Gastroesophageal sphincter (tissue), 4 donors: Measurements from ENCODE around the gene PAPPA2. TPM values are rescaled to one million over a fixed set of nuclear protein-coding genes. Genes with fewer than 3 reads are reported as not detected.

ENCODE experiments used
- ATAC-seq: fragments of 150-250 bp; one replicate; pipeline ENCODE4 v1.9.1; 2016; ENCODE audit warnings: mild to moderate bottlenecking, moderate library complexity
- H3K27ac ChIP-seq, 4 donors: fragments of 200-600 bp; sonication (generic) in 3 of 4; 1 replicate in 3 of 4; 2 replicates in 1 of 4; pipeline ENCODE4 v1.5.1; 2016 to 2019
- H3K27me3 ChIP-seq: fragments of 200-600 bp; sonication (generic); one replicate; pipeline ENCODE4 v1.5.1; 2019
- H3K36me3 ChIP-seq, 2 donors: fragments of 200-600 bp; sonication (generic); one replicate each; pipeline ENCODE4 v1.5.1; 2019; ENCODE audit warnings: control low read depth in 1 of 2
- H3K4me1 ChIP-seq, 3 donors: fragments of 200-600 bp; sonication (generic); 1 replicate in 2 of 3; 2 replicates in 1 of 3; pipeline ENCODE4 v1.5.1; 2016 to 2019; ENCODE audit warnings: control low read depth in 2 of 3
- H3K4me3 ChIP-seq, 2 donors: fragments of 200-600 bp; sonication (generic); one replicate each; pipeline ENCODE4 v1.5.1; 2019; ENCODE audit warnings: mild to moderate bottlenecking in 1 of 2, moderate library complexity in 1 of 2
- H3K9me3 ChIP-seq, 3 donors: fragments of 200-600 bp; sonication (generic); one replicate each; pipeline ENCODE4 v1.5.1; 2017 to 2019; ENCODE audit warnings: control low read depth in 2 of 3
- EP300 ChIP-seq: sonication (generic); formaldehyde crosslinking; IDR thresholded peaks from one replicate; pipeline ENCODE4 v1.6.1; 2017; ENCODE audit warnings: antibody characterized with exemption, mild to moderate bottlenecking
- POLR2A ChIP-seq, 2 donors: fragments of 450-650 bp; IDR thresholded peaks; one replicate each; pipeline ENCODE4 v1.6.1; 2017; ENCODE audit warnings: antibody characterized with exemption in 2 of 2, mild to moderate bottlenecking in 2 of 2, moderate library complexity in 1 of 2
- POLR2AphosphoS5 ChIP-seq: sonication (generic); formaldehyde crosslinking; IDR thresholded peaks from one replicate; pipeline ENCODE4 v1.6.1; 2017; ENCODE audit warnings: antibody characterized with exemption
- WGBS, 2 donors: methylation state at CpG; one replicate each; pipeline ENCODE4 v1.1.5; 2018; ENCODE audit warnings: low coverage in 1 of 2; 5-methylcytosine and 5-hydroxymethylcytosine counted together
- total RNA-seq, 4 donors: library from RNA; depleted of rRNA; stranded (reverse); fragments of >200 nt; gene quantifications; one replicate each; pipeline ENCODE4 v1.1.0, GENCODE V29; 2016
- TF ChIP-seq, protein P1 (sequence below), 4 experiments: fragments of 200-600 bp in 2 of 4; fragments of 450-650 bp in 2 of 4; sonication (generic) in 1 of 4; IDR thresholded peaks; one replicate each; pipeline ENCODE4 v1.5.1; 2017 to 2019; ENCODE audit warnings: antibody characterized with exemption in 4 of 4, mild to moderate bottlenecking in 2 of 4, moderate library complexity in 2 of 4

The PAPPA2 gene
- total RNA-seq, 4 donors from 2014 or later = 0.10 to 0.54 (median 0.14) TPM

DNA sequence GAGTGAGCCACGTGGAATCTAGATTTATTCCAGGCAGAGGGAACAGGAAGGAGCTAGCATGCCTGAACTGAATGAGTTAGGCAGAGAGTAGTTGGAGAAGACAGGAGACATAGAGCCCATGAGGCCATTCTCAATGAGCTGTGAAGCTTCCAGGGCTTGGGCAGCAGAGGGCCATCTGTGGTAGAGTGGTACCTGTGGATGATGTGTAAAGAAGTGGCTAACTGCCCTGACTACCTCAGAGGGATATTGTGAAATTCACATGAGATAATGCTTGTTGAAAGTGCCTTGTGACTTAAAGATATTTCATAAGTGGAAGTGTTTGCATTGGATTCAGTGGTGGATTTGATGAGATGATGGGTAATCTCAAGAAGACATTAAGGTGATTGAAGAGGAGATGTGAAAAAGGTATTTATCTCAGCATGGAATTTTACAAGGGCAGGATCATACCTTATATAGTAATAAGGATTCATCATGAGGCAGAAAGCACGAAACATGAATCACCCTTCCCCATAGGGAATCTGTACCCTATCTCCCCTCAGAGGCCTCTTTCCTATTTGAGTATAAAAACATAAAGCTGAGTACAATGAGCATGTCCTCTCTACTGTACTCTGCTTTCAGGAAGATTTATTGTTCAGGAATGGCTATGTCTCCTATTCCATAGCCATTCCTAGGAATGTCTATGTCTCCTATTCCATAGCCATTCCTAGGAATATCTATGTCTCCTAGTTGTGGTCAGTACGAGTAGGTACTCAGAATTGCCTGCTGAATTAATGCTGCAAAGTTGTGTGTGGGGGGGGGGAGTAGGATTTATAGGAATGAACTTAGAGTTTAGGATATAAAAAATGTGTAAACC lies 146.8 kb downstream of the PAPPA2 start:
- H3K27ac ChIP-seq = no peak overlapping the region
- no peaks in the 10 kb centered on the region for H3K9me3 ChIP-seq
- H3K4me1 ChIP-seq = no peaks in the 10 kb centered on the region
- H3K27me3 ChIP-seq = no peaks in the 10 kb centered on the region
- H3K36me3 ChIP-seq = no peaks in the 10 kb centered on the region
- WGBS, 2 donors = 21 to 77% methylated on average over 2 to 3 of the region's 3 CpGs
- ATAC-seq = no peak
- no peak overlapping the region for H3K4me3 ChIP-seq
- TF ChIP-seq EP300 (no peak), POLR2AphosphoS5 (no peak)

DNA sequence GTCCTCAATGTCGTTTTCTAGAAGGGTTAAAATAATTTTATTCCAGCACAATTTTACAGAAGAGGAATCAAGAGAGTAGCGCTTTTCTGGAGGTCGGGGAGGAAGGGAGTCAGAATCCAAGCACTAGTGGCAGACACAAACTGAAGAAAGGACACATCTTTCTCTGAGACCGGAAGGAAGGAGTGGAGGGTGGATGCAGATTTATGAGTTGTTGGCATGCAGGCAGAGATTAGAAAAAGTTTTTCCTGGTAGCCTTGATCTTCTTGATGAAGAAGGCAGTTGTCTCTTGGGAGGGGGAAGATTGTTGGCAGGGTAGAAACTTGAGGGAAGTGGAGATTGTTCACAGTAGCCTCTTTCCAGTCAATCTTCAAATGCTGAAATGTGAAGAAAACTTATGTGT lies 149.8 kb downstream of the PAPPA2 start:
- WGBS, 2 donors = 69 to 73% methylated on average over 4 of the region's 4 CpGs
- ATAC-seq = no peak

DNA sequence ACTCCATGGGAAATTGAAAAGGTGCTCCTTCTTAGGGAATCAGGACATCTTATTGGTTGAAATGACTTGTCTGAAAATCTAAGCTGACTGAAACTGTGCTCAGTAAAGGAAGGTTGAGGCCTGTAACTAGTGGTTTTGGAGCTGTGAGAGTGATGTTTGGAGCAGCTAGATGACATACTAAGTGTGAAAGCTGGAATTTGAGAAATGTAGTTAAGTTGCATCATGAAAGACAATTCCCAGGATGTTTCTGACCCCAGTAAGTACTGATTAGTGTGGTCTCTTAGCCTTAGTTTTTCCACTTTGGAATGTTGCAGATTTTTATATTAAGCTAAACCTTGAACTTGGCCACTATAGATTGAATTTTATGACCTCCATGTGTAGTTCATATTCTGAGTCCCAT lies 154.9 kb downstream of the PAPPA2 start:
- no peak for TF ChIP-seq POLR2AphosphoS5
- no peak for TF ChIP-seq EP300
- TF ChIP-seq, protein P1, sequence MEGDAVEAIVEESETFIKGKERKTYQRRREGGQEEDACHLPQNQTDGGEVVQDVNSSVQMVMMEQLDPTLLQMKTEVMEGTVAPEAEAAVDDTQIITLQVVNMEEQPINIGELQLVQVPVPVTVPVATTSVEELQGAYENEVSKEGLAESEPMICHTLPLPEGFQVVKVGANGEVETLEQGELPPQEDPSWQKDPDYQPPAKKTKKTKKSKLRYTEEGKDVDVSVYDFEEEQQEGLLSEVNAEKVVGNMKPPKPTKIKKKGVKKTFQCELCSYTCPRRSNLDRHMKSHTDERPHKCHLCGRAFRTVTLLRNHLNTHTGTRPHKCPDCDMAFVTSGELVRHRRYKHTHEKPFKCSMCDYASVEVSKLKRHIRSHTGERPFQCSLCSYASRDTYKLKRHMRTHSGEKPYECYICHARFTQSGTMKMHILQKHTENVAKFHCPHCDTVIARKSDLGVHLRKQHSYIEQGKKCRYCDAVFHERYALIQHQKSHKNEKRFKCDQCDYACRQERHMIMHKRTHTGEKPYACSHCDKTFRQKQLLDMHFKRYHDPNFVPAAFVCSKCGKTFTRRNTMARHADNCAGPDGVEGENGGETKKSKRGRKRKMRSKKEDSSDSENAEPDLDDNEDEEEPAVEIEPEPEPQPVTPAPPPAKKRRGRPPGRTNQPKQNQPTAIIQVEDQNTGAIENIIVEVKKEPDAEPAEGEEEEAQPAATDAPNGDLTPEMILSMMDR (IDR thresholded peaks at IDR 0.05) = no peak
- no peak for TF ChIP-seq POLR2A (IDR thresholded peaks at IDR 0.05)
- H3K36me3 ChIP-seq = no peaks in the 10 kb centered on the region
- no peak for ATAC-seq
- H3K27ac ChIP-seq = no peak overlapping the region
- no peaks in the 10 kb centered on the region for H3K27me3 ChIP-seq
- H3K9me3 ChIP-seq = no peaks in the 10 kb centered on the region
- no peaks in the 10 kb centered on the region for H3K4me1 ChIP-seq
- H3K4me3 ChIP-seq = no peak overlapping the region

More for the DNA sequence above, 149.8 kb downstream of the PAPPA2 start:
- no peaks in the 10 kb centered on the region for H3K9me3 ChIP-seq
- H3K27me3 ChIP-seq = no peaks in the 10 kb centered on the region
- H3K4me1 ChIP-seq = no peaks in the 10 kb centered on the region
- H3K36me3 ChIP-seq = no peaks in the 10 kb centered on the region
- no peak overlapping the region for H3K27ac ChIP-seq
- no peak overlapping the region for H3K4me3 ChIP-seq
- no peak for TF ChIP-seq POLR2AphosphoS5
- TF ChIP-seq POLR2A (IDR thresholded peaks at IDR 0.05) = no peak

DNA sequence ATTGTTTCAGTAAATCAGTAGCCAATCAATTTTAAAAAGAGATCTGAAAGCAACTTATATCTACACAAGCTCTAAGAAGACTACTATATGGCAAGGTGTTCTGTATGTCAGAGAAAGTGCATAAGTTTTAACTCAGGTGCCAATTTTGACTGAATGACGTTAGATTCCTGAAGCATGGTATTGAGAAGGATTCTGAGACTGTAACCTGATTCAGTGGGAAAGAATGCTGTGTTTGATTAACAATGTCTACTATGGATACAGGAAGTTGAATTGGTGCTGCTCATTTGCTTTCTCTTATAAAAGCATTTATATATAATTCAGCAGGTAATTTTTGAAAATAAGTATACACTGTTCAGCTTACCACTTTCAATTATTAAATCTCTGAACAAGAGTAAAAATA lies 156.3 kb downstream of the PAPPA2 start:
- TF ChIP-seq POLR2A (IDR thresholded peaks at IDR 0.05) (no peak), POLR2AphosphoS5 (no peak), EP300 (no peak)
- TF ChIP-seq, protein P1 (IDR thresholded peaks at IDR 0.05) = no peak
- no peak overlapping the region for H3K27ac ChIP-seq
- H3K27me3 ChIP-seq = no peaks in the 10 kb centered on the region
- no peaks in the 10 kb centered on the region for H3K9me3 ChIP-seq
- no peak for ATAC-seq
- H3K4me3 ChIP-seq = no peak overlapping the region
- WGBS, 2 donors = 80 to 91% methylated on average over 1 of the region's 1 CpG
- no peaks in the 10 kb centered on the region for H3K4me1 ChIP-seq
- H3K36me3 ChIP-seq = no peaks in the 10 kb centered on the region

DNA sequence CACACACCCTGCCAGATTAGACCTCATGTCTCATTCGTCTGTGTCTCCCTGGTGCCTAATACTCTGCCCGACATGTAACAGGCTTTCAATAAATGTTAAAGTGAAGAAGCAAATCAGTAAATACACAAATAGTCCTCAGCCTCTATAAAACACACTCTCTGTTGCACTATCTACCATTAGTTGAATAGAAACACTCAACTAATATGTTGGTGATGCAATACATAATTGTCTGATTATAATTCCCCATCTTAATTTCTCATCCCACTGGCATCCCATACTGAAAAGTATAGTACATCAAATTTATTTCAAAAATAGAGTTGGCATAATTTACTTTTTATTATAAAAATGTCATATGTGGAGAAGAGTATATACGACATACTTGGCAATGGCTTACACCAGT lies 162.4 kb downstream of the PAPPA2 start:
- no peak for ATAC-seq
- H3K27ac ChIP-seq = no peak overlapping the region
- H3K4me3 ChIP-seq = no peak overlapping the region
- H3K9me3 ChIP-seq = no peaks in the 10 kb centered on the region
- 76 to 77% methylated on average over 3 of the region's 3 CpGs for WGBS, 2 donors
- H3K4me1 ChIP-seq = no peaks in the 10 kb centered on the region
- no peaks in the 10 kb centered on the region for H3K27me3 ChIP-seq
- no peak for TF ChIP-seq POLR2A (IDR thresholded peaks at IDR 0.05)
- TF ChIP-seq, protein P1 (IDR thresholded peaks at IDR 0.05) = no peak
- H3K36me3 ChIP-seq = no peaks in the 10 kb centered on the region

DNA sequence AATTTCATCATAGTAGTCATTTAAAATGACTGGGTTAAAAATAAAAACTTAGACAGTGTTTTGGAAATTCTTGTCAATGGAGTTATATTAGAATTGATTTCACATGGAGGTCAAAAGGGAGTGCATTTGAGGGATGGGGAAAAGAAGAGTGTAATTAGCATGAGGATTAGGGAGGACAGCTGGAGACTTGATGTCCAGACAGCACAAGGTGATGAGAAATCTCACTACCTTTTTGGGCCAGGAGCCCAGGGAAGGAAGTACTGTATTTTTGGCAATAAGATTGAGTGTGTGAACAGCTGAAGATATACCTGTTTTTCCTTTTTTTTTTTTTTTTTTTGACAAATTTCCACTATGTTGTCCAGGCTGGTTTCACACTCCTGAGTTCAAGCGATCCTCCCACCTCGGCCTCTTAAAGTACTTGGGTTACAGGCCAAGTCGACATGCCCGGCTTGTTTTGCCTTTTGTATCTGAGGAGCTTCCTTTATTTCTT lies 163.6 kb downstream of the PAPPA2 start:
- Histone ChIP-seq H3K9me3 (no peaks in the 10 kb centered on the region), H3K27me3 (no peaks in the 10 kb centered on the region), H3K27ac (no peak overlapping the region), H3K4me1 (no peaks in the 10 kb centered on the region), H3K4me3 (no peak overlapping the region), H3K36me3 (no peaks in the 10 kb centered on the region)
- 73 to 100% methylated on average over 1 to 4 of the region's 4 CpGs for WGBS, 2 donors
- TF ChIP-seq POLR2AphosphoS5 = no peak
- TF ChIP-seq POLR2A (IDR thresholded peaks at IDR 0.05) = no peak
- no peak for TF ChIP-seq EP300
- TF ChIP-seq, protein P1 (IDR thresholded peaks at IDR 0.05) = no peak
- no peak for ATAC-seq
